CD4-positive, alpha-beta T cell treated with Interleukin-15 for 4 hours (primary cell): ENCODE measurements around the gene ADCY2.

ENCODE experiments used
- DNase-seq: peaks from one replicate; pipeline ENCODE4 v3.0.0-alpha.2; 2020; ENCODE audit warnings: low spot score

ADCY2 gene

DNA sequence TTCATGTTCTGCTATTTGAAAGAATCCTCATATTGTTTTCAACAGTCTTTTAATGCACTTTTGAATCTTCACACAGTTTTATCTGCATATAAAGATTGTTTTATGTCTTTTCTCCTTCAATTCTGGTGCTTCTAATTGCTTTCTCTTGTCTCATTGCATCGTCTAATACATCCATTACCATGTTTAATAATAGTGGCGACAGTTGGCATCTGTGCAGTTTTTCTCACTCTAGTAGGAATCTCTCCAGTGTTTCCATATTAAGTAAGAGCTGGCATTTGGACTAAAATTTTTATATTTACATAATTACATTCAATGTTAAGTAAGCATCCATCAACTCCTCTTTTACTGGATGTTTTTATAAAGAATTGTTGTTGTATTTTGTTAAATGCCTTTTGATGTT, 49.9 kb downstream of the ADCY2 start:
- DNase-seq: no peak

DNA sequence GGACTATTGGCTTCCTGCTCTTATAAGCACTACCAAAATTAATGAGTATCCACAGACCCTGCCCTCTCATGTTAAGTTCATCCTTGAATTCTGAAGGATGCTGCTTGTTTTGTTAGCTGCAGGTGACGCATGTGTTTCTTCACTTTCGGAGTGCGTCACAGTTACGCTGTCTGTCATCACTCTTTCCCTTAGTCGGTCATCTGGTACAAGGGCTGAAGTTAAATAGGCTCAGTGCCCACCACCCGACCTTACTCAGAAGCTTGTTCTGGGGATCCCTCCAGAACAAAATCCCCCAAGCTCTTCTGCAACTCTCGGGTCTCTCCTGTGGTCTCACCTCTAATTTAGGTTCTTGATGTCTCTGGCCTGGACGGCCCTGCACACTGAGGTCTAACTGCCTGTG, 51.0 kb downstream of the ADCY2 start:
- no peak for DNase-seq

DNA sequence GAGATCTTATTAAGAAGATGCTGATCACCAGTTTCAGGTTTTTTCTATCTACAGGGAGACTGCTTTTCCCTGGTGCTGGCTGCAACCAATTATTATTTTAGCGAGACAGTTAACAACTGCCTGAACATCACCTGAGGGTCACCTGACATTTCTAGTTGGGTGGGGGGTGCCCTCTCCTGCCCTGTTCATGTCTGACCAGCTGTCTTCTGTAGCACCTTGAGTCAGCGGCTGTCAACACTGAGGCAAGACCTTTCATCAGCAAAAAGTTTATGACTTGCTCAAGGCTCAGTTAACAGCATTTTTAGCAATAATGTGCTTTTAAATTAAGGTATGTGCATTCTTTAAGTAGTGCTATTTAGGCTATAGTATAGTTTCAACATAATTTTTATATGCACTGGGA, 58.0 kb downstream of the ADCY2 start:
- DNase-seq: no peak

DNA sequence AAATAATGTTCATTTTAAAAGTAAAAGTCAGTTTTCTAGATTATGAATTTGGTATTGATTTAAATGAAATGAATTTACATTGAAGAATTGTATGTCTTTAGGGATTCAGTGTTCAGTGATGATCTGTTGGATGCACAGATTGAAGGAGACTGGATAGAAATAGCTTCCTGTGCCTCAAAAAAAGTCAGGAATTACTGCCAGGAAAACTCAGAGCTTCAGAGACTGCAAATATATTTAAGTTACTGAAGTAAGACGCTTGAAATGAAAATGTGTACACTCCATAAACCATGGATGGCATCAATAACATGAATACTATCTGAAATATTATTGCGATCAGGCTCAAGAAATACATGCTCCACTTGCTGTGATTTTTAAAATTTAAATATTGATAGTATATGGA, 60.3 kb downstream of the ADCY2 start:
- DNase-seq: no peak

DNA sequence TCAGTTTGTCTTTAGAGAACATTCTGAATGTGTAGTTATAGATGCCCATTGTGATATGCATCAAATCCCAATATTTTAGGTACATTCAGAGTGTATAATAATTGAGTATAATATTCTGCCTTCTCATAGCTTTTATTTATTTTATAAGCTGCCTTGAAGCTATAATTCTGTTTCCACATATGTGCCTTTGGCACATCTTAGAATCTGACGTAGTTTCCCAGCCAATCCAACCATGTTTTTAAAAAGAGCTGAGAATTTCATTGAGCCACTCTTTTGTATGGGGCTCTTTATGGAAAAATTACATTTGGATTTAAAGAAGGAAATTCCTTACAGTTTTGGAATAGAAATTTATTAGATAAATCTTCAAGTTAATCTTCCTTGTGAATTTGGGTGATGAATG, 65.4 kb downstream of the ADCY2 start:
- no peak for DNase-seq

DNA sequence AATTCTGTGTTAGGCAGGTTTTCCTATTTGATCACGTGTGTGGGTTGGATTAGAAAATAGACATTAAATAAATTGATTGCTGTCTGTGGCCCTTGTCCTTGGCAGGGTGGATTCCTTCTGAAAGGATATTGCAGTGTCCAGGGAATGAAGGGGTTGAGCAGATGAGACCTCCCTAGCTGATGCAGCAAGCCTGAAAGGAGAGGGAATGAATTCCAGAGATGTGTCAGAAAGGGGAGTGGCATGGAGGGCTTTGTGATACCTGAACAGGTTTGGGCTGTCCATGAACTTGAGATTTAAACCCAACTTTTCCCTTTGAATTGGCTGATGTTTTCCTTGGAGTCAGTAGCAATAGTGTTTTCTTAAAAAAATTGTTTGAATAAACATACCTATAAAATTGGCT, 66.8 kb downstream of the ADCY2 start:
- DNase-seq: no peak

DNA sequence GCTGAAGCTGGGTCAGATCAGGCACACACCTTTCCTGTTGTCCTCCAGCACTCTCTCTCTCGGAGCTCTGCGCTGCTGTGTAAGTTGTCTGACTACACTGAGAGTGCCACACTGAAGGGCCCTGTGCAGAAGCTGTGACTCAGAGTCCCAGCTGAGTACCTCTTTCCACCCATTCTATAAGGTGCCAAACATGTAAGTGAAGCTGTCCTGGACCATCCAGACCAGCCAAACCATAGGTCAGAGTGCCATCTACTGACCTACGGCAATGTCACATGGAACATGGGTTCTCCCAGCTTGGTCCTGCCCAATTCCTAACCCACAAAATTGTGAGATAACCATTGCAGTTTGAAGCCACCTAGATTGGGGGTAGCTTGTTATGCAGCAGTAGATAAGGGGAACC, 68.2 kb downstream of the ADCY2 start:
- no peak for DNase-seq

DNA sequence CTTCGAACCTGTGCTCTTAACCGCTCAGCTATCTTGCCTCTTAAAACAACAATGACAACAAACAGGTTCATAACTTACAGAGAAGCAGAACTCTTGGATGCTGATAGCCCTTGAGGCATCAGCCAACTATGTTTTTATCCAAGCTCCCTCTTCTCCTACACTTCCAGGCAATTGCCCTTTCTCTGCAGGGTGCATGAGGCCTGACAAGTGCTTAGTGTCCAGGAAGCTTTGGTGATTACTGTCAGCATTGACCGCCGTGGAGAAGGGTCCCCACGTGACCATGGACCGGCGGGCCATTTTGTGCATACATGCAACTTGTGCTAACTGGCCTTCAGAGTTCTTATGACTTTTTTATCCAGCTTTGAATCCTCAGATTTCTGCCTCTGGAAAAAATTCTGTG, 71.2 kb downstream of the ADCY2 start:
- DNase-seq: no peak

DNA sequence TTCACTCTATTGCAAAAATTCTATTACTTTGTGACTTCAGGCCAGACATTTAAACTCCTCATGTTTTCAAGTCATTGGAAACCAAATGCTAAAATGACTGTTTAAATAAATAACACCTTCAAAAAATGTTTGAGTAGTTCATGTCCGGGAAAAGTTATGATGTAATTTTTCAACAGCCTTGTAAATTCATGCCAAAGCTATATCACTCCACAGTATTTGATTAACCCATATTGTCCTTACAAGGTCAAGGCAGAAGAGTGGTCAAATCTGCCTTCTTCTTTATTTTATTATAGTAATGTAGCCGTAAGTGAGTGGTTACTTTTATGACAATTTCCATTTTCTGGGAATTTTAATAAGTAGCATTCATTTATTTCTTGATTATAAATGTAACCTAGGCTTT, 72.8 kb downstream of the ADCY2 start:
- DNase-seq: no peak

DNA sequence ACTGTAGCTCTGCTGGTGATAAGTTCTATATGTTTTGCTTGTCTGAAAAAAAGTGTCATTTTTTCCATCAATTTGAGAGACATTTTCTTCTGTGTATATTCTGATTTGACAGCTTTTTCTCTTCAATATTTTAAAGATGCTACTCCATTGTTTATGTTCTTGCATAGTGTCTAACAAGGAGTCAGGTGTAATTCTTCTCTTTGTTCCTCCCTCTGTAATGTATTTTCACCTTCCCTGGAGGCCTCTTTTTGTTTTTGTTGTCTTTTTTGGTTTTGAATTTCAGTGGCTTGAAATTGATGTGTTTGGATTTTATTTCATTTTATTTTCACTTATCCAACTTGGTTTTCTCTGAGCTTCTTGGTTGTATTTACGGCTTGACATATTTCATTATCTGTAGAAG, 75.8 kb downstream of the ADCY2 start:
- no peak for DNase-seq

DNA sequence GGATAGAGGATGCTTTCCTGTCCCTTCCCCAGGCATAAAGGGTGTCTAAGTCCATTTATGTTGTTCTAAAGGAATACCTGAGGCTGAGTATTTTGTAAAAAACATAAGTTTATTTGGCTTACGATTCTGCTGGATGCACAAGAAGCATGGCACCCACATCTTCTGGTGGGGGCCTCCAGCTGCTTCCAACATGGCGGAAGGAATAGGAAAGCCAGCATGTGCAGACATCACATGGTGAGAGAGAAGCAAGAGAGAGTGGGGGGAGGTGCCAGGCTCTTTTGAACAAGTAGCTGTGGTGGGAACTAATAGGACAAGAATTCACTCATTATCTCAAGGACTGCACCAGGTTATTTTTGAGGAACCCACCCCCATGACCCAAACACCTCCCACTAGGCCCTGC, 77.2 kb downstream of the ADCY2 start:
- no peak for DNase-seq

DNA sequence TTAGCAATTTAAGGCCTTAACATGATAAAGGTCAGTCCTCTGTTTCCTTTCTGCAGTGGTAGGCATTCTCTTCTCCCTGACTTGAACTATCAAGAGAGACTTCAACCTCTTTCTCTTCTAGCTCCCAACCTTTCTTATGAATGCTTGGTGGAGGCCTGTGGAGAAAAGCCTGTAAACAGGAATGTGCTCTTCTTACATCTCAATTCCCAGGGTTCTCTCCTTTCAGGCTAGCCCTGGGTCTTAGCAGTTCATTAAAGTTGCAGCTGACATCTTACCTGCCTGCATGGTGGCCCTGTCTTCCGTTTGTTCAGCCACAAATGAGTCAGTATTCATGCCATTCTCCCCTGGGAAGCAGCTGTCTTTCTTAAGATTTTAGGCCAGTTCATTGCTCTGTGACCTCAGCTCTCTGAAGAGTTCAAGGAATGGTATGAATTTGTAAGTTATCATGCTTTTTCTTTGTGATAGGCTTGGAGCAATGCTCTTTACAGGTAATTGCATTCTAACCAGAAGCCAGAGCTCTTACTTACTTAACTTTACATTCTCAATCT, 77.8 kb downstream of the ADCY2 start:
- no peak for DNase-seq

DNA sequence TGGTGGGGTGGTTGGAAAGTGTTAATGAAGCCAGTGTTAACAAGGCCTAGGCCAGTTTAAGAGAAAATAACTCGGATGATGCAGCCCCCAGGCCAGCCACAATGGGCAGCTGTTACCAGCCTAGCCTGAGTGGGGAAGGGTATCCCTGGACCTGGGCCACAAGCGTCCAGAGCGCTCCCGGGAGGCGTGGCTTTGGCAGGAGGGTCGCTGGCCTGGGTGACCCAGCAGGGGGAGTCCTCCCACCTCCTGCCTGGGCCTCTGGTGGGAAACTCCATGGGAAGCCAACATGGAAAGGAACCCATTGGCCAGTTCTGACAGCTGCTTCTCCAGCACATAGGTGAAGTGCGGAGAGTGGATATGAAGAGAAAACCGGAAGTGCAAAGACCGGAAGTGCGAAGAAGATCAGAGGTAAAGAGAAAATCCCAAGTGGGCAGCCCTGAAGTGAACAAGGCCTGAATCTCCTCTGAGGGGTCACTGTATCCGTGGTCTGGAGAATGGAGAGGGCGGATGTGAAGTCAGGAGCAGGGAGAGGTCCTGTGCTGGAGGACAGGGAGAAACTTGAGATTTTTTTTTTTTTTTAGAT, 79.0 kb downstream of the ADCY2 start:
- no peak for DNase-seq

DNA sequence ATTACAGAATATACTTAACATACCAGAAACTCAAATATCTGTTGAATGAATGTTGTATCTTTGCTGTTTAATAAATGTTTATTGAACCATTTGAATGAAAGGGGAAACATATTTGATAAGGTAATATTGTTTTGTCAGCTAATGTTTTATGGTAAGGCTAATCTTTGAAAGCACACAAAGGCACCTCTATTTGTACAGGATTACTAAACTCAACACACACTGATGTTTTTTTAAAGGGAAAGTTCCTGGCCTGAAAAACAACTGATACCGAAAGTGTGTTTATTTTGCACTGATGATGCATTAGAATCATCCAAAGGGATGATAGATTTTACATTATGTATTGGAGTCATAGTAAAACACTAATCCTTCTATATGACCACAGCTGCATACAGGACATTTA, 82.5 kb downstream of the ADCY2 start:
- DNase-seq: no peak

DNA sequence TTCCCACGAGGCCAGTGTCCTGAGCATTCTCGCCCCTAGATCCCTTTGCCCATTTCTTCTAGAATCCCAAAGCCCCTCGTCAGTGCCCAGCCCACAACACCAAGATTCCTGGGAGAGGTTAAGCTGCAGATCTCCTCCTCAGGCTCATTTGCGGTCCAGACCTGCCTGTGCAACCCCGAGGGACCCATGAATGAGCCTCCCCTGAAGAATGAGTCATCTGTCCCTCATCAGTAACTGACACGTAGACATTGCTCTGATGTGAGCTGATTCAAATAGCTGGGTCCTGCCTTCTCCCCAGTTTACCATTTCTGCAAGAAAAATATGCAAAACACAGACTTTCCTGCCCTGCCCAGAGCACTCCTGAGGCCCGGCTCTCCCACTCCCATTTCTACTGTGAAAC, 92.8 kb downstream of the ADCY2 start:
- DNase-seq: no peak

DNA sequence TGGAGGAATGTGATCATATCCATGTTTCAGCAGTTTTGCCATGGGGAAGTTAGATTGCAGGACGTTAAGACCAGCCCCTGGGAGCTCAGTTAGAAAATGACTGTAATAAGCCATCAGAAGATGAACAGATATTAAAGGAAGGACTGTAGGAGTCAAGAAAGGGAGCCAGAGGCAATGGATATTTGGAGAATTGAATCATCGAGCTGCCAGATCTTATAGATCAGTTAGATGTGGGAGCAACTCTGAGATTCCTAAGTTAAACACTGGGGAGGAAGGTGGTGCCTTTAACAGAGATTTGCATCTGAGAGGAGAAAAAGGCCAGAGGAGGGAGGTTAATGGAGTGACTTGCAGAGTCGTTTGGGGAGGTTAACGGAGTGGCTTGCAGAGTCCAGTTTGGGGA, 96.4 kb downstream of the ADCY2 start:
- no peak for DNase-seq

DNA sequence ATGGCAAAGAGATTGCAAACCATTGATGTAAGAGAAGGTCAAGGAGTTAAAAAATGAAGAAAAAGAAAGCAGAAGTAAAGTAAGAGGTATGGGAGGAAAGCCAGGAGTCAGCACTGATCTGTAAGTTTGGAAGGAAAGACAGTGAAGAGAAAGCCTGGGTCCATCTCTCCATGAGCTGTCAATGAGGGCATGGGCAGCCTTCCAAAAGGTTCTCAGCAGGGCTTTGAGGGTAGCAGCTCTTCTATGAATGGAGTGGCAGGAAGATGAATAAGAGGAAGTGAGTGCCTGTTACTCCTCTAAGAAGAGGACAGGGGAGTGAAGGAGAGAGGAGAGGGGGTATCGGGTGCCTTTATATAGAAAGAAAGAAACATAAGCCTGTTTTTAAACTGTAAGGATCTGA, 97.1 kb downstream of the ADCY2 start:
- no peak for DNase-seq

DNA sequence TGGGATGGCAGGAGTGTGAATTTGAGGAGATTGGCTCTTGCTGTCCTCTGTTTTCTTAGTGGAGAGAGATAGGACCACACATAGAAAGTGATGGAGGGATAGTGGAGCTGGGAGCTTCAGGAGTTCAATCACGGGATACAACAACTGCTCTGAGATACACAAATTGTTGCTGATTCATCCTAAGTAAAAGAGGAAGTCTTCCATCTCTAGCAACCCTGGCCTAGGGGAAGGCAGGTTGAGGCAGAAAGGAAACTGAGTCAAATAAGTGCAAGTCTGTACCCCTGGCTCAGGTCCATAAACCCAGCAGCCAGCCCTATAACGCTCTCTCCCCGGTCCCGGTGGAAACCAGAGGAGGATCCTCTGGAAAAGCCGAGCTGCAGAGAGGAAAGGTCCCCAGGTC, 97.7 kb downstream of the ADCY2 start:
- DNase-seq: no peak

DNA sequence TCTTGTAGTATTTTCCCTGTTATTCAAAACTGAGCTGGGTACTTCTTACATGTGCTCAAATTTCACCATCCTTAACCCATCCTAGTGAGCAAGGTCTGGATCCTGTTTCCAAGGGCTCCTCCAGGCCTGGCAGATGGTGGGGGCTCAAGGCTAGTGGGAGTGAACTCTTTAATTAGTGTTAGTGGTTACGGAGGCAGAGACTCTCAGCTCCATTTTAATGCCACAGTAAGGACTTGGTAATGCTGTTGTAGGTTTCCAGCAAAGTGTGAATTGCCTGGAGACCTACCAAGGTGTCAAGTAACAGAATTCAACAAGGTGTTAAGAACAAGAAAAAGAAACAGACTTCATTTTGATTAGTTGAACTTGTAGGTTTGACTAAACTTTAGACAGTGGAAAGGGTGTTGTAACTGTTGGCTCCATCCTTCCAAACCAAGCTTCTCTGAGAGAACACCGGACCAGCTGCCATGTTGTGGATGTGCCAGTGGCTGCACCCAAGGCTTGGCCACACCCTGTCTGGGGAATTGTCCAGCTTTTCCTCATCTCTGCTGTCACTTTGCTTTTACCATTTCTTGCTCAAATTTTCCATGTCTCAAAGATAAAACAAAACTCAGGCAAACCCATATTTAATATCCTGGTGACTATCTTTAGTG, 98.7 kb downstream of the ADCY2 start:
- no peak for DNase-seq

DNA sequence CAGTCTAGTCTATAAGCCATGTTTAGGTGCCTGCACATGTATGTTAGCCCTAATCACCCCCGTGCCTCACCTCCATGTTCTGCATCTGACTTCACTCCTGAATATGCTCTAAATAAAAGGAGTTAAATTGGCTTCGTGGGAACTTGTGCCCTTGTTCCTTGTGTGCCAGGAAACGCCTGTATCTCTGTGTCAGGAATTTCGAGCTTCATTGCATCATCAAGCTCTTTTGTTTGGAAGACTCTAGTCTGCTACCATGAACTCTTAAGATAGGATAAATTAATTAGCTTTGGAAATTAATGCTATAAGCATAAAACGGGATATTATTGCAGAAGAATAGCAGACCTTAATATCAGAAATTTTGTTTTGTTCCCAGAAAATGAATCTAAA, 99.2 kb downstream of the ADCY2 start:
- no peak for DNase-seq

DNA sequence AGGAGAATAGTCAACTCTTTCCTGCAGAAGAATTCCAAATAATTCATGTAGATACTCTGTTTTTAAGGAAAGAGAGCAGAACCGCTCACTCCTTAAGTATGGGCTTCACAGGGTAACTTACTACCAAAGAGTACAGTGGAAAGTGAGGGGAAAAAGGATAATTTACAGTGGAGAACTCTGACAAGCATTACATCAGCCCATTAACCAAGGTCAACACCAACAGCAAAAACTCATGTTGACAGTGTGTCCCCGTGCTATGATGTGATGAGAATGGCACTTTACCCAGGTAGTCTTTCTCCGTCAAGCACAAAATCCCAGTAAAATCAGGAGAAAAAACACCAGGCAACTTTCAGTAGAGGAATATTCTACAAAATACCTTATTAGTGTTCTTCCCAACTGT, 104.3 kb downstream of the ADCY2 start:
- DNase-seq: no peak

DNA sequence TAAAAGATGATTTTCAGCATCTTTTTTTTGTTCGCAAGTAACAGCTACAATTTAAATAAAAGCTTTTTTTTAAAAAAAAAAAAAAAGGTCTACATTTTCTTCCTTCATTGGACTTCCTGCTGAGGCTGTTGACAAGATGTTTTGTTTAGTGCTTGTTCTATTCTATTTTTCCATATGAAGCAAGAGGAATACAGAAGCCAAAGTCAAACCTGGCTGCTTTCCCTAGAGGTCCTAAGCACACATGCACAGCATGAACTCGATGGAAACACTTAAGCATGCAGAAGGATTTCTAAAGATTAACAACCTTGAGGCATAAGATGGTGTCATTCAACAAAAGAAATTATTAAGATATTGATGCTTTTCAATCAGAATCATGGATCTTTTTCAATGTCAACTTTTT, 105.1 kb downstream of the ADCY2 start:
- no peak for DNase-seq

DNA sequence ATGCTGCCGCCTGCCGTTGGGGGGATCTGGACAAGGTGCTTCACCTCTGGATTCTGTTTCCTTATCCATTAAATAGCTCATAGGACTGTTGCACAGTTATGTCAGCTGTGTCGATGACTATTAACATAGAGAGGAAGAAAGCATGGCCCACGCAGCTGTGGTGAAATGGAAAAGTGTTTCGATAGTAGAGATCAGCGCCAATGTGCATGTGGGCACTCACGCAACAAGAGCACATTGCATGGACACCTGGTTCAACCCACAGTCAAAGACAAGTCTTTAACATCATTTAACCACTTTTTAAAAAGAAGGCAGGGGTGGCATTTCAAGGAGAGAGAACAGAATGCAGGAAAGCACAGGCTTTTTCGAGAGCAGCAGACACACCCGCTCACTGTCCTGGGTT, 107.6 kb downstream of the ADCY2 start:
- no peak for DNase-seq

DNA sequence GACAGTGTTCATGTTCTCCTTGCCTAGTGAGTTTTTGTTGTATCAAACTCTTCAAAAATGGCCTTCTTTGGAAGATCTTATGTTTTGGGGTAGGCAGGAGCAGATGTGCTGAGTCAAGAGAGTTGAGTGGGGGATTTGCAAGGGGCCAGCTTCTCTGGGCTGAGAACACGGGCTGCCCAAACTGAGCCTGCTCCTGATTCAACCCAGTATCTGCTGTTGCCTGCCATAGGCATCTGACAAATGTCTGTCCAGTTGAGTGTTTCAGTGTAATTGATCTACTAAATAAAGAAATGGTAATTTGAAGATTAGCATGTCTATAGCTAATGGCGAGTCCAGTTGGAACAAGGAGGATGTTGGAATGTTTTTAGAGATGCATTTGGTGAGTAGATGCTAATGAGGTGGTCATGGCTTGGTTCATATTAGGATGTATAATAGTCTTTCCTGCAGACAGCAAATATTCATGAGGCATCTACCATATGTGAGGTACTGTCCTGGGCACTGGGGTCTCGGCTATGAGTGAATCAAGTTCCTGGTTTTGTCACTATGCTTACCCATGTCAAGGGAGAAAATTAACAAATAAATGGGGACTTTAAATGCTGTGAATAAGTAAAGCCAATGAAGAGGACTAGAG, 119.5 kb downstream of the ADCY2 start:
- no peak for DNase-seq
